GM12891 (cell line): ENCODE data around the gene RIPOR3.

Source experiments
- PAX5 ChIP-seq: IDR thresholded peaks from 2 replicates; pipeline ENCODE4 v1.6.1; 2011; ENCODE audit warnings: low read length, moderate library complexity, mild to moderate bottlenecking; ENCODE audit not compliant: insufficient read depth, severe bottlenecking
- POLR2A ChIP-seq: IDR thresholded peaks from 2 replicates; pipeline ENCODE4 v1.6.1; 2011; ENCODE audit warnings: low read depth, low read length, control low read depth
- POLR2AphosphoS5 ChIP-seq: IDR thresholded peaks from 2 replicates; pipeline ENCODE4 v1.6.1; 2011; ENCODE audit warnings: low read depth, low read length, control low read depth
- SPI1 ChIP-seq: IDR thresholded peaks from 2 replicates; pipeline ENCODE4 v1.6.1; 2011; ENCODE audit warnings: low read depth, low read length, control low read depth

DNA sequence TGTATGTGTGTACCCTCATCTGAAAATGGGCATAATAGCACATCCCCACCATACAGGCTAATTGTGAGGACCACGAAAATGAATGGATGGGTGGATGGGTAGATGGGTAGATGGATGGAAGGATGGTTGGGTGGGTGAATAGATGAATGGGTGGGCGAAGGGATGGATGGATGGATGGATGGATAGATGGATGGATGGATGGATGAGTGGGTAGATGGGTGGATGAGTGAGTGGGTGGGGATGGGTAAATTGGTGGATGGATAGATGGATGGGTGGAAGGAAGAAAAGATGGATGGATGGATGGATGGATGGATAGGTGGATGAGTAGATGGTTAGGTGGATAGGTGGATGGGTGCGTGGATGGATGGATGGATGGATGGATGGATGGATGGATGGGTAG lies 19.7 kb downstream of the RIPOR3 start:
- TF ChIP-seq PAX5 (no peak), POLR2A (no peak), POLR2AphosphoS5 (no peak), SPI1 (no peak)
